Muscle of arm (tissue), 12 donors: ENCODE results near the gene FHOD1. TPM values are rescaled to one million over a fixed set of nuclear protein-coding genes. Genes with fewer than 3 reads are reported as not detected.

ENCODE experiments used
- DNase-seq: peaks from one replicate; pipeline ENCODE4 v3.0.0-alpha.2; 2013
- polyA plus RNA-seq, 12 donors: library from polyadenylated mRNA; unstranded; fragments of 120-200 nt; gene quantifications; one replicate each; pipeline ENCODE4 v1.2.1, GENCODE V29; 2013; ENCODE audit not compliant: insufficient read length in 12 of 12

FHOD1 gene
- polyA plus RNA-seq, 12 donors = 16.3 to 32.4 (median 20.6) TPM; not detected in 1

GRCh38 chr16:67234180-67234597 lies 13.1 kb downstream of the FHOD1 start:
- DNase-seq = no peak

- DNase-seq = no peak
Measured at GRCh38 chr16:67233596-67233995, 13.7 kb downstream of the FHOD1 start.

GRCh38 chr16:67230809-67231660 lies 16.2 kb downstream of the FHOD1 start:
- DNase-seq = no peak

GRCh38 chr16:67229906-67230808 lies 17.1 kb downstream of the FHOD1 start:
- no peak for DNase-seq

- DNase-seq = no peak
Measured at GRCh38 chr16:67228905-67229304, 18.4 kb downstream of the FHOD1 start.

- no peak for DNase-seq
Measured at GRCh38 chr16:67228034-67228785, 19.1 kb downstream of the FHOD1 start.

GRCh38 chr16:67227567-67227921 lies 19.7 kb downstream of the FHOD1 start:
- DNase-seq = no peak

GRCh38 chr16:67226804-67227566 lies 20.3 kb downstream of the FHOD1 start, which contains the start of gene TMEM208:
TMEM208 (plus strand) TSS chr16:67227130; CDS start chr16:67227219, 89 bp downstream.
- DNase-seq = peak; percentile 99

- DNase-seq = no peak
Measured at GRCh38 chr16:67226295-67226803, 20.9 kb downstream of the FHOD1 start.

GRCh38 chr16:67223992-67224391 lies 23.3 kb downstream of the FHOD1 start:
- DNase-seq = no peak

GRCh38 chr16:67216612-67217490 lies 30.4 kb downstream of the FHOD1 start:
- DNase-seq = no peak

GRCh38 chr16:67215706-67216105 lies 31.6 kb downstream of the FHOD1 start:
- DNase-seq = no peak

- no peak for DNase-seq
Measured at GRCh38 chr16:67213197-67214019, 33.9 kb downstream of the FHOD1 start.

GRCh38 chr16:67212766-67213165 lies 34.5 kb downstream of the FHOD1 start:
- no peak for DNase-seq

GRCh38 chr16:67211674-67212073 lies 35.6 kb downstream of the FHOD1 start:
- DNase-seq = no peak

- no peak for DNase-seq
Measured at GRCh38 chr16:67210069-67210937, 37.0 kb downstream of the FHOD1 start.

GRCh38 chr16:67209565-67209964 lies 37.7 kb downstream of the FHOD1 start:
- no peak for DNase-seq
